Neural cell (in vitro differentiated cells): ENCODE results near the gene TIPARP. TPM values are rescaled to one million over a fixed set of nuclear protein-coding genes. Genes with fewer than 3 reads are reported as not detected.

Source experiments
- H2AFZ ChIP-seq: fragments of 200-600, 300-800 bp; sonication (generic), shearing (Covaris generic); 2 replicates; pipeline ENCODE4 v1.6.0; 2014; ENCODE audit warnings: low read depth, mild to moderate bottlenecking, antibody characterized with exemption, low read length, moderate library complexity
- H3F3A ChIP-seq: fragments of 200-600 bp; shearing (Covaris generic); 2 replicates; pipeline ENCODE4 v1.6.1; 2016; ENCODE audit warnings: mild to moderate bottlenecking, moderate library complexity, mixed read lengths, antibody characterized with exemption, low read length; ENCODE audit not compliant: insufficient read depth, poor library complexity, severe bottlenecking
- H3K27ac ChIP-seq: fragments of 200-600, 300-800 bp; sonication (generic), shearing (Covaris generic); 2 replicates; pipeline ENCODE4 v1.5.1; 2014; ENCODE audit warnings: mild to moderate bottlenecking, low read length, moderate library complexity
- H3K27me3 ChIP-seq: fragments of 300-800, 200-600 bp; sonication (generic), shearing (Covaris generic); 2 replicates; pipeline ENCODE4 v1.6.0; 2014; ENCODE audit warnings: mild to moderate bottlenecking, low read depth, low read length, moderate library complexity; ENCODE audit not compliant: insufficient read depth
- H3K36me3 ChIP-seq: fragments of 300-800, 200-600 bp; sonication (generic), shearing (Covaris generic); 2 replicates; pipeline ENCODE4 v1.5.1; 2014; ENCODE audit warnings: mild to moderate bottlenecking, antibody characterized with exemption, low read length, moderate library complexity; ENCODE audit not compliant: insufficient read depth
- H3K4me2 ChIP-seq: fragments of 300-800, 200-600 bp; sonication (generic), shearing (Covaris generic); 2 replicates; pipeline ENCODE4 v1.6.0; 2014; ENCODE audit warnings: mild to moderate bottlenecking, low read length
- H3K4me3 ChIP-seq: fragments of 300-800, 200-600 bp; sonication (generic), shearing (Covaris generic); 2 replicates; pipeline ENCODE4 v1.5.1; 2014; ENCODE audit warnings: mild to moderate bottlenecking, low read length, moderate library complexity
- H3K79me2 ChIP-seq: fragments of 200-600 bp; shearing (Covaris generic); replicated peaks from 2 replicates; pipeline ENCODE4 v1.6.0; 2014; ENCODE audit warnings: mild to moderate bottlenecking, low read length, moderate library complexity; ENCODE audit not compliant: insufficient read depth
- H3K9ac ChIP-seq: fragments of 300-800, 200-600 bp; sonication (generic), shearing (Covaris generic); 2 replicates; pipeline ENCODE4 v1.6.1; 2016; ENCODE audit warnings: mild to moderate bottlenecking, low read length, mixed read lengths
- H3K9me2 ChIP-seq: fragments of 200-600 bp; shearing (Covaris generic); 2 replicates; pipeline ENCODE4 v1.6.1; 2016; ENCODE audit warnings: mild to moderate bottlenecking, low read length, mixed read lengths; ENCODE audit not compliant: insufficient read depth
- H3K9me3 ChIP-seq: fragments of 200-600, 300-800 bp; sonication (generic), shearing (Covaris generic); 2 replicates; pipeline ENCODE4 v1.6.1; 2016; ENCODE audit warnings: mild to moderate bottlenecking, mixed run types, low read length, moderate library complexity, mixed read lengths
- H4K20me1 ChIP-seq: fragments of 200-600 bp; shearing (Covaris generic); 2 replicates; pipeline ENCODE4 v1.6.1; 2016; ENCODE audit warnings: mild to moderate bottlenecking, mixed run types; ENCODE audit not compliant: insufficient read depth
- EP300 ChIP-seq: fragments of 450-650 bp; conservative IDR thresholded peaks from 2 replicates; pipeline ENCODE4 v1.6.1; 2014; ENCODE audit warnings: antibody characterized with exemption, mild to moderate bottlenecking, moderate library complexity; ENCODE audit not compliant: poor library complexity, severe bottlenecking
- EZH2 ChIP-seq: fragments of 200-600, 300-800 bp; shearing (Covaris generic), sonication (generic); IDR thresholded peaks from 2 replicates; pipeline ENCODE4 v1.6.1; 2014; ENCODE audit warnings: antibody characterized with exemption, low read length, borderline replicate concordance, mild to moderate bottlenecking; ENCODE audit not compliant: insufficient read depth, poor library complexity, severe bottlenecking
- MXI1 ChIP-seq: fragments of 450-650 bp; conservative IDR thresholded peaks from 2 replicates; pipeline ENCODE4 v1.6.1; 2014; ENCODE audit warnings: antibody characterized with exemption, mild to moderate bottlenecking; ENCODE audit not compliant: poor library complexity, severe bottlenecking
- POLR2AphosphoS5 ChIP-seq: IDR thresholded peaks from 2 replicates; pipeline ENCODE4 v1.6.1; 2012
- RAD21 ChIP-seq: fragments of 450-650 bp; conservative IDR thresholded peaks from 2 replicates; pipeline ENCODE4 v1.6.1; 2014; ENCODE audit warnings: antibody characterized with exemption, mild to moderate bottlenecking, moderate library complexity
- REST ChIP-seq: IDR thresholded peaks from 2 replicates; pipeline ENCODE4 v1.6.1; 2012; ENCODE audit warnings: borderline replicate concordance
- SMC3 ChIP-seq: fragments of 450-650 bp; conservative IDR thresholded peaks from 2 replicates; pipeline ENCODE4 v1.6.1; 2014; ENCODE audit warnings: antibody characterized with exemption, mild to moderate bottlenecking, moderate library complexity; ENCODE audit not compliant: poor library complexity
- TAF1 ChIP-seq: IDR thresholded peaks from 2 replicates; pipeline ENCODE4 v1.6.1; 2012; ENCODE audit warnings: low read depth
- polyA plus RNA-seq: library from polyadenylated mRNA; depleted of rRNA; stranded (reverse); fragments of >200 nt; gene quantifications from 2 replicates; pipeline ENCODE4 v1.2.3, GENCODE V29; 2014
- TF ChIP-seq, protein P1 (sequence below): fragments of 450-650 bp; IDR thresholded peaks from 2 replicates; pipeline ENCODE4 v1.5.1; 2014; ENCODE audit warnings: antibody characterized with exemption, mild to moderate bottlenecking, moderate library complexity; ENCODE audit not compliant: poor library complexity, severe bottlenecking

The TIPARP gene
- polyA plus RNA-seq, 1 donor from 2014 or later, result 5.4 TPM

DNA sequence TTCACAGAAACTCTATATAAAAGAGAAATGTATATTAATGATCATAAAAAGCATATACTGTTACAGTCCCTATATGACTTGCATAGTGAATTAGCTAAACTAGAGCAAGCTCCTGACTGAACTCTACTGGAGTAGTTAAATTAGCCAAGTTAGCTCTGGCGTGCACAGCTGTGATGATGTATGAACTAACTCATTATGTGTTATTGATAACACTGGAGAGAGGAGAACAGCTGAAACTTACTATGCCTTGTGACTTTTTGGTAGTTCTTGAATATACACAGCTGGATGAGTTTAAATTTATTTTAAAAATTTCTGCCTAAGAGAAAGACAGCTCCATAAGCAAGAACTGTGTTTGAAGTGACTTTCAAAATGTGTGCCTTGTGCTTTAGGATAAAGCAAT is 8.1 kb downstream of the TIPARP start:
- no peaks in the 10 kb centered on the region for H3K9me2 ChIP-seq
- H3K36me3 ChIP-seq, result no peaks in the 10 kb centered on the region
- no peak overlapping the region for H3K27ac ChIP-seq
- no peaks in the 10 kb centered on the region for H3K27me3 ChIP-seq
- H3F3A ChIP-seq, result no peaks in the 10 kb centered on the region
- no peaks in the 10 kb centered on the region for H4K20me1 ChIP-seq
- H3K9me3 ChIP-seq, result no peaks in the 10 kb centered on the region
- H3K79me2 ChIP-seq, result peaks cover 5% of the 10 kb centered on the region
- no peak overlapping the region for H3K9ac ChIP-seq
- H3K4me2 ChIP-seq, result no peak overlapping the region
- H2AFZ ChIP-seq, result no peak overlapping the region
- no peak overlapping the region for H3K4me3 ChIP-seq
- TF ChIP-seq EZH2, result no peak
- no peak for TF ChIP-seq SMC3
- no peak for TF ChIP-seq EP300
- no peak for TF ChIP-seq RAD21
- TF ChIP-seq, protein P1, sequence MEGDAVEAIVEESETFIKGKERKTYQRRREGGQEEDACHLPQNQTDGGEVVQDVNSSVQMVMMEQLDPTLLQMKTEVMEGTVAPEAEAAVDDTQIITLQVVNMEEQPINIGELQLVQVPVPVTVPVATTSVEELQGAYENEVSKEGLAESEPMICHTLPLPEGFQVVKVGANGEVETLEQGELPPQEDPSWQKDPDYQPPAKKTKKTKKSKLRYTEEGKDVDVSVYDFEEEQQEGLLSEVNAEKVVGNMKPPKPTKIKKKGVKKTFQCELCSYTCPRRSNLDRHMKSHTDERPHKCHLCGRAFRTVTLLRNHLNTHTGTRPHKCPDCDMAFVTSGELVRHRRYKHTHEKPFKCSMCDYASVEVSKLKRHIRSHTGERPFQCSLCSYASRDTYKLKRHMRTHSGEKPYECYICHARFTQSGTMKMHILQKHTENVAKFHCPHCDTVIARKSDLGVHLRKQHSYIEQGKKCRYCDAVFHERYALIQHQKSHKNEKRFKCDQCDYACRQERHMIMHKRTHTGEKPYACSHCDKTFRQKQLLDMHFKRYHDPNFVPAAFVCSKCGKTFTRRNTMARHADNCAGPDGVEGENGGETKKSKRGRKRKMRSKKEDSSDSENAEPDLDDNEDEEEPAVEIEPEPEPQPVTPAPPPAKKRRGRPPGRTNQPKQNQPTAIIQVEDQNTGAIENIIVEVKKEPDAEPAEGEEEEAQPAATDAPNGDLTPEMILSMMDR, result no peak
- no peak for TF ChIP-seq TAF1
- TF ChIP-seq MXI1, result no peak
- no peak for TF ChIP-seq POLR2AphosphoS5
- TF ChIP-seq REST, result no peak

- H3K4me3 ChIP-seq, result no peak overlapping the region
- no peaks in the 10 kb centered on the region for H3K27me3 ChIP-seq
- H3K27ac ChIP-seq, result no peak overlapping the region
- H3F3A ChIP-seq, result no peaks in the 10 kb centered on the region
- no peaks in the 10 kb centered on the region for H3K9me3 ChIP-seq
- no peak overlapping the region for H3K9ac ChIP-seq
- H2AFZ ChIP-seq, result no peak overlapping the region
- H4K20me1 ChIP-seq, result no peaks in the 10 kb centered on the region
- no peaks in the 10 kb centered on the region for H3K9me2 ChIP-seq
- H3K79me2 ChIP-seq, result peaks cover 5% of the 10 kb centered on the region
- no peak overlapping the region for H3K4me2 ChIP-seq
- TF ChIP-seq POLR2AphosphoS5, result no peak
- TF ChIP-seq MXI1, result no peak
- no peak for TF ChIP-seq EZH2
- no peak for TF ChIP-seq REST
- no peaks in the 10 kb centered on the region for H3K36me3 ChIP-seq
Observed at GRCh38 chr3:156682963-156683362, 8.6 kb downstream of the TIPARP start.
